HepG2 (cell line): Measurements from ENCODE around the gene WDR43. TPM values are rescaled to one million over a fixed set of nuclear protein-coding genes. Genes with fewer than 3 reads are reported as not detected.
A peak's percentile ranks its signal among the peaks of the same experiment; 100 is the strongest.

Experiments used
- ATAC-seq: fragments of 200-7000 bp; cut with Tn5 transposase; 3 replicates; pipeline ENCODE4 v1.9.1; 2020; ENCODE audit warnings: mild to moderate bottlenecking, moderate library complexity
- BruUV-seq: library from RNA; stranded (reverse); fragments of 400-500 nt; replicated peaks from 2 replicates; lab custom pipeline; 2021; lab: Mats Ljungman, UMichigan
- CTCF ChIA-PET: fragments of 300-600 bp; formaldehyde crosslinking; extraction: SDS; loops from one replicate; lab custom pipeline; 2021; ENCODE audit warnings: low total read pairs, inconsistent platforms, low intra/inter-chr PET ratio; lab: Yijun Ruan, JAX
- POLR2A ChIA-PET: fragments of 350-600 bp; sonication (Branson Sonifier 250); formaldehyde crosslinking; loops from one replicate; lab custom pipeline; 2020; ENCODE audit warnings: antibody characterized with exemption, inconsistent platforms; lab: Yijun Ruan, JAX
- DNase-seq: peaks from one replicate; pipeline ENCODE4 v3.0.0-alpha.2; 2015; ENCODE audit warnings: low spot score
- FAIRE-seq: peaks from 3 replicates; lab custom pipeline; 2011; peaks lifted over from hg19 to GRCh38; lab: Jason Lieb, UNC
- H2AFZ ChIP-seq: one replicate; pipeline ENCODE4 v1.6.1; 2011; ENCODE audit warnings: low read length, inconsistent platforms
- H3K27ac ChIP-seq: fragments of 300-600 bp; 3 replicates; pipeline ENCODE4 v1.8.0; 2011; ENCODE audit warnings: mixed run types, mild to moderate bottlenecking, mixed read lengths, low read length, inconsistent platforms; ENCODE audit not compliant: insufficient read depth; ENCODE audit errors: extremely low read length
- H3K27me3 ChIP-seq, 2 experiments: fragments of 200-600 bp in 1 of 2; 2 replicates in 1 of 2; 3 replicates in 1 of 2; pipeline versions ENCODE4 v1.6.0 to v1.8.0; 2011; ENCODE audit warnings: low read length in 2 of 2, mild to moderate bottlenecking in 2 of 2, moderate library complexity in 2 of 2, inconsistent platforms in 1 of 2; ENCODE audit not compliant: insufficient read depth in 2 of 2, control insufficient read depth in 1 of 2
- H3K36me3 ChIP-seq, 2 experiments: fragments of 200-600 bp in 1 of 2; replicated peaks in 1 of 2; 2 replicates in 1 of 2; 3 replicates in 1 of 2; pipeline versions ENCODE4 v1.5.1 to v1.8.0; 2011; ENCODE audit warnings: low read length in 2 of 2, inconsistent platforms in 1 of 2; ENCODE audit not compliant: insufficient read depth in 2 of 2, control insufficient read depth in 1 of 2
- H3K4me1 ChIP-seq: 2 replicates; pipeline ENCODE4 v1.5.1; 2012; ENCODE audit warnings: low read length, inconsistent platforms; ENCODE audit not compliant: insufficient read depth
- H3K4me2 ChIP-seq: 2 replicates; pipeline ENCODE4 v1.6.0; 2011; ENCODE audit warnings: low read depth, low read length, inconsistent platforms
- H3K4me3 ChIP-seq, 3 experiments: fragments of 200-600 bp in 1 of 3; sonication (generic), shearing (Covaris generic) in 1 of 3; replicated peaks in 1 of 3; 2 replicates each; pipeline ENCODE4 v1.5.1; 2011 to 2016; ENCODE audit warnings: low read length in 3 of 3, inconsistent platforms in 2 of 3, low read depth in 2 of 3, mild to moderate bottlenecking in 2 of 3, control low read depth in 1 of 3, mixed read lengths in 1 of 3; ENCODE audit not compliant: insufficient read depth in 1 of 3
- H3K79me2 ChIP-seq: one replicate; pipeline ENCODE4 v1.6.1; 2011; ENCODE audit warnings: low read length, inconsistent platforms; ENCODE audit not compliant: insufficient read depth
- H3K9ac ChIP-seq: 2 replicates; pipeline ENCODE4 v1.6.0; 2011; ENCODE audit warnings: mild to moderate bottlenecking, low read depth, low read length, inconsistent platforms; ENCODE audit not compliant: insufficient read depth
- H3K9me3 ChIP-seq: 2 replicates; pipeline ENCODE4 v1.5.1; 2012; ENCODE audit warnings: mild to moderate bottlenecking, low read length
- H4K20me1 ChIP-seq: 2 replicates; pipeline ENCODE4 v1.6.0; 2011; ENCODE audit warnings: inconsistent platforms, mild to moderate bottlenecking, low read length, moderate library complexity; ENCODE audit not compliant: insufficient read depth
- AHR ChIP-seq: IDR thresholded peaks from 2 replicates; pipeline ENCODE4 v1.6.1; 2018; ENCODE audit warnings: missing genetic modification reagents, missing compliant biosample characterization
- GPBP1L1 ChIP-seq: sonication (generic); formaldehyde crosslinking; IDR thresholded peaks from 2 replicates; pipeline ENCODE4 v1.5.0; 2020; ENCODE audit warnings: mild to moderate bottlenecking, missing genetic modification reagents
- NFYB ChIP-seq: sonication (generic); formaldehyde crosslinking; IDR thresholded peaks from 2 replicates; pipeline ENCODE4 v1.4.0; 2020; ENCODE audit warnings: missing genetic modification reagents
- NFYC ChIP-seq: IDR thresholded peaks from 2 replicates; pipeline ENCODE4 v1.6.1; 2016; ENCODE audit warnings: missing genetic modification reagents, missing compliant biosample characterization
- ZBTB39 ChIP-seq: sonication (generic); formaldehyde crosslinking; IDR thresholded peaks from 2 replicates; pipeline ENCODE4 v1.5.0; 2020; ENCODE audit warnings: missing genetic modification reagents
- WGBS: methylation state at CpG from one replicate; pipeline ENCODE4 v1.1.6; 2017; ENCODE audit warnings: low lambda C conversion rate; 5-methylcytosine and 5-hydroxymethylcytosine counted together
- in situ Hi-C: cut with HindIII; loops from 2 replicates; pipeline ENCODE4 v1.10.0; 2017; ENCODE audit warnings: low pct_unique_long_range_greater_than_20kb; ENCODE audit not compliant: extremely low pct_ligation_motif_present
- intact Hi-C: fragments of 100-400 bp; cut with micrococcal nuclease; formaldehyde crosslinking; loops from one replicate; pipeline ENCODE4 v1.10.0; 2022; ENCODE audit not compliant: unreplicated experiment
- polyA plus RNA-seq, 8 experiments: library from polyadenylated mRNA; depleted of rRNA in 3 of 8; stranded (reverse) in 7 of 8; unstranded in 1 of 8; fragments of >200 nt; fragmentation: Illumina TruSeq in 4 of 8; extraction: Trizol in 4 of 8; gene quantifications; 2 replicates each; pipeline versions ENCODE4 v1.2.1 to v1.2.3, GENCODE V29; 2011 to 2016; ENCODE audit warnings: low read depth in 4 of 8, missing spikeins in 1 of 8, mixed read lengths in 1 of 8; ENCODE audit not compliant: insufficient read depth in 1 of 8
- total RNA-seq, 5 experiments: library from RNA; depleted of rRNA; stranded (reverse); fragments of >200 nt; fragmentation: Illumina TruSeq; extraction: Trizol; gene quantifications; 2 replicates each; pipeline ENCODE4 v1.2.3, GENCODE V29; 2016; ENCODE audit warnings: low read depth in 1 of 5

The WDR43 gene
- total and polyA plus RNA-seq, 2 of the 13 experiments (the other 11 are each of a cell fraction or from before 2014, with no cell fraction given): 121 to 167 TPM

GRCh38 chr2:28955467-28955866 lies 61.0 kb downstream of the WDR43 start:
- H2AFZ ChIP-seq: peak overlapping the region; percentile 37
- in situ Hi-C loops: loop anchor here (5.0 to 25.0 kb wide), 2 partner anchors 237 to 1107 kb away; no protein-coding TSS in a partner anchor

More at GRCh38 chr2:28955467-28955866, 61.0 kb downstream of the WDR43 start:
- Histone ChIP-seq H3K9me3 (no peaks in the 10 kb centered on the region), H4K20me1 (no peaks in the 10 kb centered on the region), H3K79me2 (no peaks in the 10 kb centered on the region), H3K36me3 (no peaks in the 10 kb centered on the region), H3K9ac (no peak overlapping the region), H3K4me2 (peak overlapping the region; percentile 65), H3K27me3 (peaks cover 0 to 6% of the 10 kb centered on the region in 2 experiments; a peak in 2 of 5 replicates)
- FAIRE-seq (no peak), ATAC-seq (no peak; the same call in 2 of the 3 replicates), DNase-seq (no peak)
- WGBS: 16% methylated on average over 5 of the region's 5 CpGs
- BruUV-seq: no TSS peak
- CTCF ChIA-PET: interaction anchor here (2.2 kb wide), 1 partner anchor 241 kb away, joined by 23 read pairs; no protein-coding TSS in a partner anchor
- TF ChIP-seq NFYB (peak; percentile 38), NFYC (CRISPR knock-in tag) (peak; percentile 43; the same call in 1 of the 2 replicates), AHR (CRISPR knock-in tag) (no peak), GPBP1L1 (CRISPR knock-in tag) (no peak), ZBTB39 (CRISPR knock-in tag) (no peak)
- TF ChIP-seq, all 625 proteins: peak for 2
- Histone ChIP-seq H3K4me1 (peaks cover 40% of the 10 kb centered on the region), H3K4me3 (peak overlapping the region in 1 of 3 experiments; percentile 19; a peak in 2 of 6 replicates), H3K27ac (no peak overlapping the region)
- POLR2A ChIA-PET: no interaction called here
- intact Hi-C loops: loop anchor here (5.0 to 10.0 kb wide), 2 partner anchors 152 to 889 kb away; no protein-coding TSS in a partner anchor
